ENCODE data around the gene PLD4. TPM values are rescaled to one million over a fixed set of nuclear protein-coding genes. Genes with fewer than 3 reads are reported as not detected.

PLD4 gene
- total RNA-seq, 1 experiment from 2014 or later = 0.07 TPM

- no peak for TF ChIP-seq STAT6 (CRISPR knock-in tag; conservative IDR thresholded peaks at IDR 0.05; ENCODE audit: low read depth)
- no peak for TF ChIP-seq CTCF (IDR thresholded peaks at IDR 0.05)
- no peak for TF ChIP-seq CDX4 (CRISPR knock-in tag; IDR thresholded peaks at IDR 0.05; ENCODE audit: borderline replicate concordance)
- TF ChIP-seq MYBL2 (CRISPR knock-in tag; IDR thresholded peaks at IDR 0.05) = no peak
- no peak for TF ChIP-seq HMGA2 (CRISPR knock-in tag; IDR thresholded peaks at IDR 0.05)
- no peak for TF ChIP-seq ESRRA (CRISPR knock-in tag; IDR thresholded peaks at IDR 0.05; ENCODE audit: borderline replicate concordance)
- TF ChIP-seq ATF1 (CRISPR knock-in tag; IDR thresholded peaks at IDR 0.05) = no peak
- DNase-seq (ENCODE audit: low spot score) = peak; percentile 29
- ATAC-seq = no peak
- H3K27ac Mint-ChIP-seq = no peak overlapping the region
- H3K4me3 Mint-ChIP-seq = peak overlapping the region; percentile 69
- H3K9me3 Mint-ChIP-seq = no peaks in the 10 kb centered on the region
- peaks cover 44% of the 10 kb centered on the region for H3K27me3 Mint-ChIP-seq (ENCODE audit: low read depth)
- ChIA-PET CTCF (interaction anchor here (1.0 to 1.8 kb wide), 2 partner anchors 67 to 153 kb away, joined by 5 read pairs; no protein-coding TSS in a partner anchor), POLR2A (interaction anchor here (0.5 kb wide), 1 partner anchor 58 kb away, joined by 3 read pairs; no protein-coding TSS in a partner anchor)
- H3K4me1 Mint-ChIP-seq = peaks cover 14% of the 10 kb centered on the region; the same call in 1 of the 2 replicates
- no peaks in the 10 kb centered on the region for H3K36me3 Mint-ChIP-seq
Observed at GRCh38 chr14:104978746-104979691, 54.3 kb downstream of the PLD4 start.

- Mint-ChIP-seq H3K9me3 (no peaks in the 10 kb centered on the region), H3K4me3 (no peak overlapping the region), H3K36me3 (no peaks in the 10 kb centered on the region), H3K27me3 (ENCODE audit: low read depth) (peaks cover 48% of the 10 kb centered on the region), H3K4me1 (peaks cover 14% of the 10 kb centered on the region; the same call in 1 of the 2 replicates), H3K27ac (no peak overlapping the region)
- DNase-seq (ENCODE audit: low spot score) = no peak
- POLR2A ChIA-PET = no interaction called here
- CTCF ChIA-PET = interaction anchor here (1.8 kb wide), 1 partner anchor 154 kb away, joined by 5 read pairs; no protein-coding TSS in a partner anchor
- TF ChIP-seq ZNF416 (CRISPR knock-in tag; IDR thresholded peaks at IDR 0.05) (no peak), ELF4 (CRISPR knock-in tag; IDR thresholded peaks at IDR 0.05; ENCODE audit: low read depth) (no peak), TCF7 (CRISPR knock-in tag; IDR thresholded peaks at IDR 0.05; ENCODE audit: low read depth) (no peak), GABPB1 (CRISPR knock-in tag; IDR thresholded peaks at IDR 0.05) (no peak), ZNF423 (CRISPR knock-in tag; IDR thresholded peaks at IDR 0.05) (no peak), ZMAT4 (CRISPR knock-in tag; IDR thresholded peaks at IDR 0.05) (no peak), NFYB (CRISPR knock-in tag; conservative IDR thresholded peaks at IDR 0.05; ENCODE audit: low read depth) (no peak), NR3C1 (CRISPR knock-in tag; conservative IDR thresholded peaks at IDR 0.05; ENCODE audit: low read depth) (no peak)
- ATAC-seq = no peak
Observed at GRCh38 chr14:104979758-104980610, 55.3 kb downstream of the PLD4 start.

All from WTC11 (cell line).